Bronchial smooth muscle cell (primary cell): Measurements from ENCODE around the gene POLL. TPM values are rescaled to one million over a fixed set of nuclear protein-coding genes. Genes with fewer than 3 reads are reported as not detected.

Source experiments
- total RNA-seq: library from RNA; depleted of rRNA; stranded (reverse); fragments of >200 nt; gene quantifications from 2 replicates; pipeline ENCODE4 v1.2.1, GENCODE V29; 2014

POLL gene
- 9.1 and 9.8 TPM in 2 replicates for total RNA-seq

GRCh38 chr10:101587725-101588653 is at the start of gene POLL, which contains the start of gene DPCD:
Gene POLL, minus strand, starts transcription at chr10:101588257. Its CDS starts 897 bp downstream, at chr10:101587360.
Gene DPCD, plus strand, starts transcription at chr10:101588321. Its CDS starts 16 bp downstream, at chr10:101588337.

Other genes with a start within 250 kb of the POLL start
- 9.3 and 11.0 TPM in 2 replicates for gene BTRC, start 234.1 kb downstream of the POLL start, total RNA-seq
- gene DPCD, start 64 bp upstream of the POLL start, total RNA-seq = 52.8 and 67.7 TPM in 2 replicates
- 49.0 and 75.7 TPM in 2 replicates for gene FBXW4, start 106.9 kb upstream of the POLL start, total RNA-seq
- 0.16 TPM in 1 of 2 replicates, not detected in the other for gene FGF8, start 187.9 kb upstream of the POLL start, total RNA-seq
- 93.2 and 113 TPM in 2 replicates for gene NPM3, start 195.2 kb upstream of the POLL start, total RNA-seq
- 98.1 and 109 TPM in 2 replicates for gene OGA, start 230.2 kb upstream of the POLL start, total RNA-seq